ENCODE measurements around the gene AFF3. TPM values are rescaled to one million over a fixed set of nuclear protein-coding genes. Genes with fewer than 3 reads are reported as not detected.

The AFF3 gene
- total and polyA plus RNA-seq, 2 of the 4 experiments (the other 2 are of a cell fraction), result 12.9 to 14.3 TPM

DNA sequence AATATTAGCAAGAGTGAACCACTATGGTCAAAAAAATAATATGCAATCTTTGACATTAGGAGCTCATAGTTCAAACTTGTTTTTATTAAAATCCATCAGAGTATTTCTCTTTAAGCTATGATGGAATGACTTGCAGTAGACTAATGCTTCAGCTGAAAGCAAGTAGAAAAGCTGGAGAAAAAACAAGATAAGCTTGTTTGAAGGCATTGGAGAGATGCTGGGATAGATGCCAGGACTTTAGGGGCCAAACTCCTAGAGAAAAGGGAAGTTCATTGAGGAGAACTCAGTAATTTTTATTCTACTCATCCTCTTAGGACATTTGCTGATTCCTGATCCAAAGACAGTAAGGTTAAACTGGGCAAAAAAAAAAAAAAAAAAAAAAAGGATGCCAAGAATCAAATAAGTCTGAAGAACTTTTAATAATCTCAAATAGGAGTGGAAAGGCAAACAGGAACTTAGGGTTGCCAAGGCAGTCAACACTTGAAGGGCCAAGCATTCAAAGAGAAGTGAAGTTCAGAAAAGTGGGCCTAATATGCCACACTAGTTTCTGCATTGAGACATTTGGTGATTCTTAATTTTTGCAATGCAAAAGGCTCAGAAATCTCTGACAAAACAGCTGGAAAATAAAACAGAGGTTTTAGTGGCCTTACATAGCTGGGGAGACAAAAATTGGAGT is 19.7 kb upstream of the AFF3 start:
- CTCF ChIA-PET, result interaction anchor here (0.6 kb wide), 1 partner anchor 472 kb away, joined by 4 read pairs; no protein-coding TSS in a partner anchor
- Histone ChIP-seq H3K27ac (ENCODE audit: insufficient read depth, low read length) (no peak overlapping the region), H3K9ac (ENCODE audit: low read depth, low read length) (no peak overlapping the region), H4K5ac (ENCODE audit: low read depth, low read length) (no peak overlapping the region), H3K14ac (replicated peaks; ENCODE audit: low read depth, low read length) (no peak overlapping the region), H3K9me3 (ENCODE audit: control insufficient read depth, insufficient read depth, low read length) (no peaks in the 10 kb centered on the region; the same call in 1 of the 2 replicates), H4K91ac (ENCODE audit: insufficient read depth, low read depth, low read length) (no peak overlapping the region), H2BK120ac (ENCODE audit: low read depth, low read length) (no peak overlapping the region), H3K27me3 (ENCODE audit: control insufficient read depth, insufficient read depth, low read length) (no peaks in the 10 kb centered on the region), H3K4me1 (ENCODE audit: control insufficient read depth, insufficient read depth, low read length) (no peaks in the 10 kb centered on the region), H2BK20ac (ENCODE audit: low read depth, low read length) (no peak overlapping the region), H3K9me1 (ENCODE audit: insufficient read depth, low read length) (no peaks in the 10 kb centered on the region), H3K36me3 (ENCODE audit: control insufficient read depth, insufficient read depth, low read length) (no peaks in the 10 kb centered on the region), H3K4me2 (ENCODE audit: low read depth, low read length) (no peak overlapping the region), H3K4ac (ENCODE audit: low read depth, low read length) (no peak overlapping the region), H2AFZ (replicated peaks; ENCODE audit: low read length, poor library complexity) (no peak overlapping the region), H2AK5ac (ENCODE audit: low read depth, low read length) (no peak overlapping the region), H2AK9ac (replicated peaks; ENCODE audit: low read depth, low read length, poor library complexity) (no peak overlapping the region), H2BK5ac (ENCODE audit: low read depth, low read length, poor library complexity, severe bottlenecking) (no peak overlapping the region), H3K79me1 (ENCODE audit: low read depth in 1 of 2, low read length in 2 of 2) (no peaks in the 10 kb centered on the region), H3K56ac (ENCODE audit: extremely low read depth, insufficient read depth, low read length) (no peak overlapping the region), H4K8ac (ENCODE audit: low read depth in 2 of 2, low read length in 2 of 2) (no peak overlapping the region), H4K20me1 (ENCODE audit: insufficient read depth, low read length) (no peaks in the 10 kb centered on the region), H3K23ac (ENCODE audit: low read depth, low read length) (no peak overlapping the region), H3K4me3 (ENCODE audit: insufficient read depth, low read depth, low read length) (no peak overlapping the region), H3K18ac (ENCODE audit: low read depth, low read length) (no peak overlapping the region), H2BK15ac (ENCODE audit: low read depth, low read length) (no peak overlapping the region)
- BruUV-seq (replicated peaks), result no TSS peak
- no peak for ATAC-seq (ENCODE audit: low read depth)
- TF ChIP-seq SMC3 (IDR thresholded peaks at IDR 0.05; ENCODE audit: low read depth, low read length), result no peak
- no peak for TF ChIP-seq POLR2A (IDR thresholded peaks at IDR 0.05; ENCODE audit: low read depth, low read length)
- TF ChIP-seq RCOR1 (IDR thresholded peaks at IDR 0.05; ENCODE audit: insufficient replicate concordance, low read length), result no peak
- TF ChIP-seq CEBPB (IDR thresholded peaks at IDR 0.05; ENCODE audit: low read depth, low read length), result no peak
- no peak for TF ChIP-seq RAD21 (IDR thresholded peaks at IDR 0.05; ENCODE audit: low read length)
- TF ChIP-seq, protein P1, sequence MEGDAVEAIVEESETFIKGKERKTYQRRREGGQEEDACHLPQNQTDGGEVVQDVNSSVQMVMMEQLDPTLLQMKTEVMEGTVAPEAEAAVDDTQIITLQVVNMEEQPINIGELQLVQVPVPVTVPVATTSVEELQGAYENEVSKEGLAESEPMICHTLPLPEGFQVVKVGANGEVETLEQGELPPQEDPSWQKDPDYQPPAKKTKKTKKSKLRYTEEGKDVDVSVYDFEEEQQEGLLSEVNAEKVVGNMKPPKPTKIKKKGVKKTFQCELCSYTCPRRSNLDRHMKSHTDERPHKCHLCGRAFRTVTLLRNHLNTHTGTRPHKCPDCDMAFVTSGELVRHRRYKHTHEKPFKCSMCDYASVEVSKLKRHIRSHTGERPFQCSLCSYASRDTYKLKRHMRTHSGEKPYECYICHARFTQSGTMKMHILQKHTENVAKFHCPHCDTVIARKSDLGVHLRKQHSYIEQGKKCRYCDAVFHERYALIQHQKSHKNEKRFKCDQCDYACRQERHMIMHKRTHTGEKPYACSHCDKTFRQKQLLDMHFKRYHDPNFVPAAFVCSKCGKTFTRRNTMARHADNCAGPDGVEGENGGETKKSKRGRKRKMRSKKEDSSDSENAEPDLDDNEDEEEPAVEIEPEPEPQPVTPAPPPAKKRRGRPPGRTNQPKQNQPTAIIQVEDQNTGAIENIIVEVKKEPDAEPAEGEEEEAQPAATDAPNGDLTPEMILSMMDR (conservative IDR thresholded peaks at IDR 0.05; ENCODE audit: low read depth, low read length), result no peak
- TF ChIP-seq CHD1 (IDR thresholded peaks at IDR 0.05; ENCODE audit: low read depth, low read length), result no peak
- no peak for TF ChIP-seq BHLHE40 (IDR thresholded peaks at IDR 0.05; ENCODE audit: low read depth, low read length)
- no peak for TF ChIP-seq RFX5 (IDR thresholded peaks at IDR 0.05; ENCODE audit: low read depth, low read length)
- TF ChIP-seq FOS (IDR thresholded peaks at IDR 0.05; ENCODE audit: low read depth, low read length), result no peak
- no peak for TF ChIP-seq USF2 (IDR thresholded peaks at IDR 0.05; ENCODE audit: low read depth, low read length)
- TF ChIP-seq MAZ (IDR thresholded peaks at IDR 0.05; ENCODE audit: borderline replicate concordance, low read depth, low read length), result no peak
- no peak for TF ChIP-seq NFE2L2 (IDR thresholded peaks at IDR 0.05; ENCODE audit: low read depth, low read length)
- TF ChIP-seq MXI1 (IDR thresholded peaks at IDR 0.05; ENCODE audit: borderline replicate concordance, low read depth, low read length), result no peak
- TF ChIP-seq MAFK (IDR thresholded peaks at IDR 0.05; ENCODE audit: low read depth, low read length), result no peak
- POLR2A ChIA-PET (ENCODE audit: unreplicated experiment), result no interaction called here
- intact Hi-C loops (cut with micrococcal nuclease), result no loop called here
- DNase-seq, result no peak
- in situ Hi-C loops (cut with MboI; ENCODE audit: low sequenced_read_pairs), result no loop called here
- dilution Hi-C loops (cut with HindIII; ENCODE audit: low sequenced_read_pairs, unreplicated experiment), result no loop called here

Data from IMR-90 (cell line).